ENCODE results near the gene TRMT112. TPM values are rescaled to one million over a fixed set of nuclear protein-coding genes. Genes with fewer than 3 reads are reported as not detected.

TRMT112 gene
- total and polyA plus RNA-seq, 2 donors from 2014 or later, result 172 to 291 TPM

DNA sequence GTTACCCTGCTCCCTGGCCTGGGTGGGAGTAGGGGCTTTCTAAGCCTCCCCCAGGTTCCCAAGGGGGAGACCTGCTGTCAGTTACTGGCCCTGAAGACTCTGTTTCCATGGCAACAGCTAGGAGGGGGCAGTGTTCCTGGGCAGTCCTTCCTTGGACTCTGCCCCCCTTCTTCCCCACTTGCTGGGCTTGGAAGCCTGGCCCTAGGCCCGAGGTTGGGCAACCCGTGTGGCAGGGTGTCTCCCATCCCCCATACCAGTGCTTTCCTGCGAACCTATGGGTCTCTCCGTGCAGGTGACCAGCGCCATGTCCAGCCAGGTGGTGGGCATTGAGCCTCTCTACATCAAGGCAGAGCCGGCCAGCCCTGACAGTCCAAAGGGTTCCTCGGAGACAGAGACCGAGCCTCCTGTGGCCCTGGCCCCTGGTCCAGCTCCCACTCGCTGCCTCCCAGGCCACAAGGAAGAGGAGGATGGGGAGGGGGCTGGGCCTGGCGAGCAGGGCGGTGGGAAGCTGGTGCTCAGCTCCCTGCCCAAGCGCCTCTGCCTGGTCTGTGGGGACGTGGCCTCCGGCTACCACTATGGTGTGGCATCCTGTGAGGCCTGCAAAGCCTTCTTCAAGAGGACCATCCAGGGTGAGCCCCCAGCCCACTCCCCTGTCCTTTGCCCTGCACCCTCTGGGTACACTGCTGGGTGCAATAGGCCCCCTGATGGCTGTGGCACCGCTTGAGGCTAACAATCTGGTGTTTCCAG is 10.3 kb downstream of the TRMT112 start:
- FAIRE-seq, result no peak
- DNase-seq, result peak in 4 of 5 donors; percentile 49 to 85 (median 76)
- peak overlapping the region; percentile 86 to 87 for H3K27ac ChIP-seq (ENCODE audit: low read depth in 2 of 2, low read length in 2 of 2)
- peaks cover 0 to 26% (median 13%) of the 10 kb centered on the region in 3 donors for H3K4me1 ChIP-seq (ENCODE audit: control insufficient read depth in 2 of 3, insufficient read depth in 2 of 3, low read depth in 1 of 3, low read length in 3 of 3)
- H3K9me3 ChIP-seq (ENCODE audit: control insufficient read depth in 2 of 3, insufficient read depth in 1 of 3, low read length in 3 of 3), result no peaks in the 10 kb centered on the region
- intact Hi-C loops (cut with DNase I), result no loop called here
- peak overlapping the region; percentile 6 to 95 (median 83) for H3K4me3 ChIP-seq (ENCODE audit: low read length in 3 of 3)
- peaks cover 0 to 3% (median 0%) of the 10 kb centered on the region in 3 donors for H3K36me3 ChIP-seq (ENCODE audit: control insufficient read depth in 2 of 3, insufficient read depth in 3 of 3, low read length in 3 of 3)
- TF ChIP-seq, protein P1, sequence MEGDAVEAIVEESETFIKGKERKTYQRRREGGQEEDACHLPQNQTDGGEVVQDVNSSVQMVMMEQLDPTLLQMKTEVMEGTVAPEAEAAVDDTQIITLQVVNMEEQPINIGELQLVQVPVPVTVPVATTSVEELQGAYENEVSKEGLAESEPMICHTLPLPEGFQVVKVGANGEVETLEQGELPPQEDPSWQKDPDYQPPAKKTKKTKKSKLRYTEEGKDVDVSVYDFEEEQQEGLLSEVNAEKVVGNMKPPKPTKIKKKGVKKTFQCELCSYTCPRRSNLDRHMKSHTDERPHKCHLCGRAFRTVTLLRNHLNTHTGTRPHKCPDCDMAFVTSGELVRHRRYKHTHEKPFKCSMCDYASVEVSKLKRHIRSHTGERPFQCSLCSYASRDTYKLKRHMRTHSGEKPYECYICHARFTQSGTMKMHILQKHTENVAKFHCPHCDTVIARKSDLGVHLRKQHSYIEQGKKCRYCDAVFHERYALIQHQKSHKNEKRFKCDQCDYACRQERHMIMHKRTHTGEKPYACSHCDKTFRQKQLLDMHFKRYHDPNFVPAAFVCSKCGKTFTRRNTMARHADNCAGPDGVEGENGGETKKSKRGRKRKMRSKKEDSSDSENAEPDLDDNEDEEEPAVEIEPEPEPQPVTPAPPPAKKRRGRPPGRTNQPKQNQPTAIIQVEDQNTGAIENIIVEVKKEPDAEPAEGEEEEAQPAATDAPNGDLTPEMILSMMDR (IDR thresholded peaks at IDR 0.05; ENCODE audit: borderline replicate concordance, extremely low read depth, insufficient read depth), result no peak
- H3K9ac ChIP-seq (ENCODE audit: low read length in 3 of 3), result peak overlapping the region in 2 of 3 donors; percentile 59 to 73
- no peaks in the 10 kb centered on the region for H3K27me3 ChIP-seq (ENCODE audit: control insufficient read depth, insufficient read depth, low read length)

DNA sequence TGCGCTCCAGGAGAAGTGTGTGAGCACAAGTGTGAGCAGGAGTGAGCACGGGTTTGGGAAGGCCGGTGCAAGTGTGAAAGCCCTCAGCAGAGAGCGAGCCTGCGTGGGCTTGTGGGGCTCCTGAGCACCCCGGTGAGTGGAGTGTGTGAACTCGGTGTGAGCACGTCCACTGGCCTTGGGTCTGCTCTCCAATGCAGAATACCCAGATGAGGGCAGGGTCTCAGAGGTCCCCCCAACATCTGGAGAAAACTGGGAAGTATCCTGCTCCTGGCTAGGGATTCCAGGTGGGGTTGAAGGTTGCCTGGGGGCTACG is 10.8 kb downstream of the TRMT112 start:
- TF ChIP-seq, protein P1 (IDR thresholded peaks at IDR 0.05; ENCODE audit: borderline replicate concordance, extremely low read depth, insufficient read depth), result no peak
- Histone ChIP-seq H3K27ac (ENCODE audit: low read depth in 2 of 2, low read length in 2 of 2) (peak overlapping the region; percentile 86 to 87), H3K4me3 (ENCODE audit: low read length in 3 of 3) (peak overlapping the region; percentile 69 to 95 (median 83)), H3K9me3 (ENCODE audit: control insufficient read depth in 2 of 3, insufficient read depth in 1 of 3, low read length in 3 of 3) (no peaks in the 10 kb centered on the region), H3K27me3 (ENCODE audit: control insufficient read depth, insufficient read depth, low read length) (peaks cover 3% of the 10 kb centered on the region), H3K36me3 (ENCODE audit: control insufficient read depth in 2 of 3, insufficient read depth in 3 of 3, low read length in 3 of 3) (peaks cover 0 to 3% (median 0%) of the 10 kb centered on the region in 3 donors), H3K9ac (ENCODE audit: low read length in 3 of 3) (peak overlapping the region; percentile 47 to 73 (median 59)), H3K4me1 (ENCODE audit: control insufficient read depth in 2 of 3, insufficient read depth in 2 of 3, low read depth in 1 of 3, low read length in 3 of 3) (peaks cover 0 to 26% (median 13%) of the 10 kb centered on the region in 3 donors)
- intact Hi-C loops (cut with DNase I), result no loop called here
- FAIRE-seq, result no peak
- peak in 1 of 5 donors; percentile 42 for DNase-seq

DNA sequence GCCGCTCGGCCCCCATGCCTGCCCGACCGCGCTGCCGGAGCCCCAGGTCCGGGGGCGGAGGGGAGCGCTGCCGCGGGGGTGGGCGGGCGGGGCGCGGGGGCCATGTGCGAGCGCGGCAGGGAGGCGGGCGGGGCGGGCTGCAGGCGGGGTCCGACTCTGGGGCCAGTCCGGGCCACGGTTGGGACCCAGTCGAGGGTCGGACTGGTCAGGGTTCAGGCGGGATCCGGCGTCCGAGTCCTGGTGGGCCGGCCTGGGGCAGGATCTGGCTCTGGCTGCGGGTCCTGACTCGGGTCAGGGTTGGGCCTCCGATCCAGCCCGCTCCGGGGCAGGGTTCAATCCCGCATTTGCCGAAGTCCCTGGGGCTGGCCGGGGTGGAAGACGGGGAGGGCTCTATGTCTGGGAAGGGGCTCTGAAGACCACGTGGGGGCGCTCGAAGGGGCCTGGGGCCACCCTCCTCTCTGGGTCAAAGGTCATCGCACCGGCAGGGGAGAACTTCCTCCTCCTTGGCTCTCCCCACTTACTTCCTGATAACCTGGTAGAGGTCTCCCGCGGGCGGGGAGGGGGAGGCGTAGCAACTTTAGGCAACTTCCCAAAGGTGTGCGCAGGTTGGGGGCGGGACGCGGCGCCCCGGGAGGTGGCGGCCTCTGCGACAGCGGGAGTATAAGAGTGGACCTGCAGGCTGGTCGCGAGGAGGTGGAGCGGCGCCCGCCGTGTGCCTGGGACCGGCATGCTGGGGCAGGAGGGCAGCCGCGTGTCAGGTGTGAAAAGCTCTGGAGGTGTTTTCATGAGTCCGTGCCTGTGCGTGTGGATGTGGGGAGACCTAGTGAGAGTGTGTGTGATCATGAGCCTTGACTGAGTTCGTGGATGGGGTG is 11.4 kb downstream of the TRMT112 start:
- intact Hi-C loops (cut with DNase I), result no loop called here
- peak overlapping the region; percentile 47 to 73 (median 59) for H3K9ac ChIP-seq (ENCODE audit: low read length in 3 of 3)
- TF ChIP-seq, protein P1 (IDR thresholded peaks at IDR 0.05; ENCODE audit: borderline replicate concordance, extremely low read depth, insufficient read depth), result no peak
- peaks cover 3% of the 10 kb centered on the region for H3K27me3 ChIP-seq (ENCODE audit: control insufficient read depth, insufficient read depth, low read length)
- H3K36me3 ChIP-seq (ENCODE audit: control insufficient read depth in 2 of 3, insufficient read depth in 3 of 3, low read length in 3 of 3), result peaks cover 0 to 3% (median 0%) of the 10 kb centered on the region in 3 donors
- H3K9me3 ChIP-seq (ENCODE audit: control insufficient read depth in 2 of 3, insufficient read depth in 1 of 3, low read length in 3 of 3), result no peaks in the 10 kb centered on the region
- H3K27ac ChIP-seq (ENCODE audit: low read depth in 2 of 2, low read length in 2 of 2), result peak overlapping the region; percentile 86 to 91
- H3K4me3 ChIP-seq (ENCODE audit: low read length in 3 of 3), result peak overlapping the region; percentile 69 to 95 (median 83)
- peaks cover 0 to 24% (median 10%) of the 10 kb centered on the region in 3 donors for H3K4me1 ChIP-seq (ENCODE audit: control insufficient read depth in 2 of 3, insufficient read depth in 2 of 3, low read depth in 1 of 3, low read length in 3 of 3)
- DNase-seq (peak; percentile 73 to 94 (median 82)), FAIRE-seq (no peak)

All from kidney (tissue), 14 donors.